ENCODE data around the gene NDUFB11. TPM values are rescaled to one million over a fixed set of nuclear protein-coding genes. Genes with fewer than 3 reads are reported as not detected.

The NDUFB11 gene
- total RNA-seq, 2 experiments from 2014 or later: 78.1 to 139 TPM

DNA sequence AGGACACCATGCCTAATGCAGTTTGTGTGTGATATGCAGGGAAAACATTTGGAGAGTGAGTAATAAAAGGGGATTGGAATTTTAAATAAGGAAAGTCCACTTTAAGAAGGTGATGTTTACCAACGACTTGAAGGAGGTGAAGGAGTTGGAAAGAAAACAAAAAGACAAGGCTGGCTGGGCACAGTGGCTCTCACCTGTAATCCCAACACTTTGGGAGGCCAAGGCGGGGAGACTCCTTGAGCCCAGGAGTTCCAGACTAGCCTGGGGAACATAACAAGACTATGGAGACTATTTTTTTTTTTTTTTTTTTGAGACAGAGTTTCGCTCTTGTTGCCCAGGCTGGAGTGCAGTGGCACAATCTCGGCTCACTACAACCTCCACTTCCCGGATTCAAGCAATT lies 11.0 kb downstream of the NDUFB11 start:
- no peaks in the 10 kb centered on the region for H3K36me3 ChIP-seq (ENCODE audit: insufficient read depth, low read length)
- H3K4me2 ChIP-seq (ENCODE audit: low read length): no peak overlapping the region
- H2AFZ ChIP-seq (ENCODE audit: low read length): no peak overlapping the region
- no peak for DNase-seq (ENCODE audit: low spot score)
- intact Hi-C loops (cut with micrococcal nuclease; ENCODE audit: unreplicated experiment): no loop called here
- no peak overlapping the region for H3K4me3 ChIP-seq (ENCODE audit: low read depth, low read length, poor library complexity, severe bottlenecking)
- TF ChIP-seq EZH2phosphoT487 (IDR thresholded peaks at IDR 0.05; ENCODE audit: borderline replicate concordance, low read depth, low read length): no peak
- TF ChIP-seq, protein P1, sequence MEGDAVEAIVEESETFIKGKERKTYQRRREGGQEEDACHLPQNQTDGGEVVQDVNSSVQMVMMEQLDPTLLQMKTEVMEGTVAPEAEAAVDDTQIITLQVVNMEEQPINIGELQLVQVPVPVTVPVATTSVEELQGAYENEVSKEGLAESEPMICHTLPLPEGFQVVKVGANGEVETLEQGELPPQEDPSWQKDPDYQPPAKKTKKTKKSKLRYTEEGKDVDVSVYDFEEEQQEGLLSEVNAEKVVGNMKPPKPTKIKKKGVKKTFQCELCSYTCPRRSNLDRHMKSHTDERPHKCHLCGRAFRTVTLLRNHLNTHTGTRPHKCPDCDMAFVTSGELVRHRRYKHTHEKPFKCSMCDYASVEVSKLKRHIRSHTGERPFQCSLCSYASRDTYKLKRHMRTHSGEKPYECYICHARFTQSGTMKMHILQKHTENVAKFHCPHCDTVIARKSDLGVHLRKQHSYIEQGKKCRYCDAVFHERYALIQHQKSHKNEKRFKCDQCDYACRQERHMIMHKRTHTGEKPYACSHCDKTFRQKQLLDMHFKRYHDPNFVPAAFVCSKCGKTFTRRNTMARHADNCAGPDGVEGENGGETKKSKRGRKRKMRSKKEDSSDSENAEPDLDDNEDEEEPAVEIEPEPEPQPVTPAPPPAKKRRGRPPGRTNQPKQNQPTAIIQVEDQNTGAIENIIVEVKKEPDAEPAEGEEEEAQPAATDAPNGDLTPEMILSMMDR (conservative IDR thresholded peaks at IDR 0.05; ENCODE audit: low read length): no peak
- no TSS peak for BruUV-seq (replicated peaks)
- H3K27ac ChIP-seq (ENCODE audit: low read depth, low read length, poor library complexity, severe bottlenecking): no peak overlapping the region
- H3K9me2 ChIP-seq (ENCODE audit: insufficient read depth, low read length): no peaks in the 10 kb centered on the region
- no peaks in the 10 kb centered on the region for H4K20me1 ChIP-seq (ENCODE audit: insufficient read depth, low read length)
- ChIA-PET CTCF (ENCODE audit: unreplicated experiment) (no interaction called here), POLR2A (no interaction called here)
- no peaks in the 10 kb centered on the region for H3K9me3 ChIP-seq (ENCODE audit: low read length)
- H3K79me2 ChIP-seq (ENCODE audit: insufficient read depth, low read depth, low read length): no peaks in the 10 kb centered on the region
- H3K4me1 ChIP-seq (ENCODE audit: insufficient read depth, low read length, poor library complexity, severe bottlenecking): peaks cover 2% of the 10 kb centered on the region

GRCh38 chrX:47129899-47130358 lies 14.6 kb downstream of the NDUFB11 start:
- Histone ChIP-seq H3K9me2 (ENCODE audit: insufficient read depth, low read length) (no peaks in the 10 kb centered on the region), H3K27ac (ENCODE audit: low read depth, low read length, poor library complexity, severe bottlenecking) (no peak overlapping the region)

More at GRCh38 chrX:47129899-47130358, 14.6 kb downstream of the NDUFB11 start:
- Histone ChIP-seq H3K4me1 (ENCODE audit: insufficient read depth, low read length, poor library complexity, severe bottlenecking) (peaks cover 4% of the 10 kb centered on the region), H3K4me3 (ENCODE audit: low read depth, low read length, poor library complexity, severe bottlenecking) (peak overlapping the region; percentile 81), H4K20me1 (ENCODE audit: insufficient read depth, low read length) (no peaks in the 10 kb centered on the region), H2AFZ (ENCODE audit: low read length) (0 out of 2 replicates have a peak overlapping the region, but pooled peaks have one; percentile 97), H3K36me3 (ENCODE audit: insufficient read depth, low read length) (no peaks in the 10 kb centered on the region), H3K9me3 (ENCODE audit: low read length) (no peaks in the 10 kb centered on the region), H3K4me2 (ENCODE audit: low read length) (peak overlapping the region; percentile 73), H3K79me2 (ENCODE audit: insufficient read depth, low read depth, low read length) (no peaks in the 10 kb centered on the region)
- POLR2A ChIA-PET: interaction anchor here (0.6 to 0.9 kb wide), 4 partner anchors 10 to 955 kb away, joined by 3 to 4 read pairs (median 3); no protein-coding TSS in a partner anchor
- no peak for DNase-seq (ENCODE audit: low spot score)
- BruUV-seq (replicated peaks): no TSS peak
- CTCF ChIA-PET (ENCODE audit: unreplicated experiment): no interaction called here
- TF ChIP-seq, protein P1 (conservative IDR thresholded peaks at IDR 0.05; ENCODE audit: low read length): no peak
- TF ChIP-seq EZH2phosphoT487 (IDR thresholded peaks at IDR 0.05; ENCODE audit: borderline replicate concordance, low read depth, low read length): no peak
- intact Hi-C loops (cut with micrococcal nuclease; ENCODE audit: unreplicated experiment): no loop called here

All from OCI-LY7 (cell line).